ENCODE measurements around the gene KRT17. TPM values are rescaled to one million over a fixed set of nuclear protein-coding genes. Genes with fewer than 3 reads are reported as not detected.

KRT17 gene
- total and polyA plus RNA-seq, 10 of the 15 experiments (the other 5 are each of a cell fraction or from before 2014, with no cell fraction given) = 0.47 to 30.0 (median 2.5) TPM

GRCh38 chr17:41665566-41666236 is 41.3 kb upstream of the KRT17 start (continued):
- TF ChIP-seq CUX1 (IDR thresholded peaks at IDR 0.05; ENCODE audit: insufficient replicate concordance, low read depth, low read length) = no peak
- TF ChIP-seq SMAD1 (IDR thresholded peaks at IDR 0.05; ENCODE audit: low read depth, partially characterized antibody) = no peak
- no peak for TF ChIP-seq GABPA (IDR thresholded peaks at IDR 0.05; ENCODE audit: low read depth)
- no peak for TF ChIP-seq JUNB (IDR thresholded peaks at IDR 0.05)
- peak; percentile 65; the same call in 1 of the 2 replicates for TF ChIP-seq BCL11A (IDR thresholded peaks at IDR 0.05; ENCODE audit: low read depth, low read length)
- no peak for TF ChIP-seq NR2C1 (IDR thresholded peaks at IDR 0.05)
- peak; percentile 38; the same call in 1 of the 2 replicates for TF ChIP-seq CREB1 (IDR thresholded peaks at IDR 0.05; ENCODE audit: low read depth)
